ENCODE data around the gene SOCS1. TPM values are rescaled to one million over a fixed set of nuclear protein-coding genes. Genes with fewer than 3 reads are reported as not detected.
A peak's percentile ranks its signal among the peaks of the same experiment; 100 is the strongest.

The SOCS1 gene
- total and polyA plus RNA-seq, 9 of the 15 experiments (the other 6 are each of a cell fraction or from before 2014, with no cell fraction given) = 0.04 to 7.5 (median 2.3) TPM

GRCh38 chr16:11205065-11205699, 50.8 kb downstream of the SOCS1 start (continued):
- TF ChIP-seq ZBTB33 (CRISPR knock-in tag; IDR thresholded peaks at IDR 0.05) (peak; percentile 96), FOXJ3 (CRISPR knock-in tag; IDR thresholded peaks at IDR 0.05) (no peak)

GRCh38 chr16:11204513-11205047, 51.4 kb downstream of the SOCS1 start:
- in situ Hi-C loops (cut with MboI) = no loop called here
- H3K9ac ChIP-seq (ENCODE audit: insufficient read depth in 1 of 2, low read depth in 2 of 2, low read length in 2 of 2) = no peak overlapping the region
- WGBS (ENCODE audit: insufficient coverage, low coverage, missing lambda C conversion rate) = 20% methylated on average over 4 of the region's 4 CpGs
- ATAC-seq = no peak
- FAIRE-seq = no peak
- TF ChIP-seq BRF2 (IDR thresholded peaks at IDR 0.05; ENCODE audit: borderline replicate concordance, insufficient read depth, insufficient read length) (no peak), ZFP36 (IDR thresholded peaks at IDR 0.05; ENCODE audit: low read depth, low read length, partially characterized antibody) (peak; percentile 89)
- H3K4me1 ChIP-seq (replicated peaks in 1 of 2; ENCODE audit: control insufficient read depth in 2 of 2, insufficient read depth in 2 of 2, low read length in 2 of 2) = peaks cover 29 to 43% of the 10 kb centered on the region in 2 experiments
- BruUV-seq (replicated peaks) = no TSS peak
- no peak overlapping the region for H3K4me2 ChIP-seq (ENCODE audit: insufficient read depth, low read length)
- no peaks in the 10 kb centered on the region for H4K20me1 ChIP-seq (replicated peaks; ENCODE audit: control insufficient read depth, insufficient read depth, low read length)
- intact Hi-C loops (cut with micrococcal nuclease) = loop anchor here (5.0 to 10.0 kb wide), 2 partner anchors 50 to 77 kb away; partner anchors contain the start of gene SOCS1
- H3K27me3 ChIP-seq (ENCODE audit: control insufficient read depth in 2 of 2, insufficient read depth in 2 of 2, low read length in 2 of 2) = no peaks in the 10 kb centered on the region
- CTCF ChIA-PET (ENCODE audit: low intra/inter-chr PET ratio) = no interaction called here
- peaks cover 13% of the 10 kb centered on the region for H3K9me3 ChIP-seq (replicated peaks; ENCODE audit: control insufficient read depth, insufficient read depth, low read depth, low read length)
- H2AFZ ChIP-seq (ENCODE audit: low read depth, low read length) = no peak overlapping the region
- H3K36me3 ChIP-seq (ENCODE audit: control insufficient read depth, insufficient read depth, low read length) = no peaks in the 10 kb centered on the region
- DNase-seq (ENCODE audit: extremely low read depth in 1 of 4, low spot score in 3 of 4) = peak in 2 of 4 experiments; percentile 32 to 34
- no peaks in the 10 kb centered on the region for H3K9me1 ChIP-seq (ENCODE audit: control insufficient read depth, insufficient read depth, low read length)
- no peaks in the 10 kb centered on the region for H3K79me2 ChIP-seq (ENCODE audit: control insufficient read depth, insufficient read depth, low read length)
- H3K27ac ChIP-seq (ENCODE audit: extremely low read depth, low read depth, low read length) = no peak overlapping the region
- H3K4me3 ChIP-seq = no peak overlapping the region
- POLR2A ChIA-PET = interaction anchor here (1.0 to 1.1 kb wide), 2 partner anchors 13 to 143 kb away, joined by 3 to 9 read pairs; no protein-coding TSS in a partner anchor

Small RNA genes within 50 kb of the gene (small RNA-seq; reads per million reads assigned to genes)
- not detected for gene RF00554

Other genes starting within 250 kb of the SOCS1 start
- gene TNP2, start 13.1 kb upstream of the SOCS1 start, total RNA-seq (2014; rRNA removed) = not detected in 2 replicates
- gene TNP2, start 13.1 kb upstream of the SOCS1 start, total RNA-seq (2014; rRNA removed; fragmentation: Illumina TruSeq; extraction: Trizol) = not detected in 2 replicates
- gene TNP2, start 13.1 kb upstream of the SOCS1 start, total RNA-seq (2015; rRNA removed; fragmentation: Illumina TruSeq; extraction: Trizol) = not detected in 2 replicates
- not detected in 2 replicates for gene TNP2, start 13.1 kb upstream of the SOCS1 start, total RNA-seq (2021)
- not detected in 2 replicates for gene TNP2, start 13.1 kb upstream of the SOCS1 start, polyA plus RNA-seq (2011; rRNA removed)
- not detected in 2 replicates for gene TNP2, start 13.1 kb upstream of the SOCS1 start, polyA plus RNA-seq (2014; fragmentation: Illumina TruSeq; extraction: Trizol)
- not detected for gene TNP2, start 13.1 kb upstream of the SOCS1 start, polyA plus RNA-seq (2014; fragmentation: Nextera tagmentation; extraction: Ambion mirVana)
- not detected in 2 replicates for gene TNP2, start 13.1 kb upstream of the SOCS1 start, polyA plus RNA-seq (2014; rRNA removed)
- not detected in 2 replicates for gene PRM3, start 17.4 kb upstream of the SOCS1 start, total RNA-seq (2014; rRNA removed)
- gene PRM3, start 17.4 kb upstream of the SOCS1 start, total RNA-seq (2014; rRNA removed; fragmentation: Illumina TruSeq; extraction: Trizol) = not detected in 2 replicates
- not detected in 2 replicates for gene PRM3, start 17.4 kb upstream of the SOCS1 start, total RNA-seq (2015; rRNA removed; fragmentation: Illumina TruSeq; extraction: Trizol)
- gene PRM3, start 17.4 kb upstream of the SOCS1 start, total RNA-seq (2021) = not detected in 2 replicates
- not detected in 2 replicates for gene PRM3, start 17.4 kb upstream of the SOCS1 start, polyA plus RNA-seq (2011; rRNA removed)
- not detected in 2 replicates for gene PRM3, start 17.4 kb upstream of the SOCS1 start, polyA plus RNA-seq (2014; fragmentation: Illumina TruSeq; extraction: Trizol)
- gene PRM3, start 17.4 kb upstream of the SOCS1 start, polyA plus RNA-seq (2014; fragmentation: Nextera tagmentation; extraction: Ambion mirVana) = not detected
- gene PRM3, start 17.4 kb upstream of the SOCS1 start, polyA plus RNA-seq (2014; rRNA removed) = not detected in 2 replicates
- not detected in 2 replicates for gene PRM2, start 20.3 kb upstream of the SOCS1 start, total RNA-seq (2014; rRNA removed)
- gene PRM2, start 20.3 kb upstream of the SOCS1 start, total RNA-seq (2014; rRNA removed; fragmentation: Illumina TruSeq; extraction: Trizol) = not detected in 2 replicates
- not detected in 2 replicates for gene PRM2, start 20.3 kb upstream of the SOCS1 start, total RNA-seq (2015; rRNA removed; fragmentation: Illumina TruSeq; extraction: Trizol)
- not detected in 2 replicates for gene PRM2, start 20.3 kb upstream of the SOCS1 start, total RNA-seq (2021)
- not detected in 2 replicates for gene PRM2, start 20.3 kb upstream of the SOCS1 start, polyA plus RNA-seq (2011; rRNA removed)
- not detected in 2 replicates for gene PRM2, start 20.3 kb upstream of the SOCS1 start, polyA plus RNA-seq (2014; fragmentation: Illumina TruSeq; extraction: Trizol)
- gene PRM2, start 20.3 kb upstream of the SOCS1 start, polyA plus RNA-seq (2014; fragmentation: Nextera tagmentation; extraction: Ambion mirVana) = not detected
- gene PRM2, start 20.3 kb upstream of the SOCS1 start, polyA plus RNA-seq (2014; rRNA removed) = not detected in 2 replicates
- gene PRM1, start 25.1 kb upstream of the SOCS1 start, total RNA-seq (2014; rRNA removed) = not detected in 2 replicates
- not detected in 2 replicates for gene PRM1, start 25.1 kb upstream of the SOCS1 start, total RNA-seq (2014; rRNA removed; fragmentation: Illumina TruSeq; extraction: Trizol)
- gene PRM1, start 25.1 kb upstream of the SOCS1 start, total RNA-seq (2015; rRNA removed; fragmentation: Illumina TruSeq; extraction: Trizol) = not detected in 2 replicates
- not detected in 2 replicates for gene PRM1, start 25.1 kb upstream of the SOCS1 start, total RNA-seq (2021)
- not detected in 2 replicates for gene PRM1, start 25.1 kb upstream of the SOCS1 start, polyA plus RNA-seq (2011; rRNA removed)
- gene PRM1, start 25.1 kb upstream of the SOCS1 start, polyA plus RNA-seq (2014; fragmentation: Illumina TruSeq; extraction: Trizol) = not detected in 2 replicates
- not detected for gene PRM1, start 25.1 kb upstream of the SOCS1 start, polyA plus RNA-seq (2014; fragmentation: Nextera tagmentation; extraction: Ambion mirVana)
- gene PRM1, start 25.1 kb upstream of the SOCS1 start, polyA plus RNA-seq (2014; rRNA removed) = not detected in 2 replicates
- 23.2 and 35.2 TPM in 2 replicates for gene RMI2, start 89.3 kb upstream of the SOCS1 start, total RNA-seq (2014; rRNA removed)
- 32.6 and 39.9 TPM in 2 replicates for gene RMI2, start 89.3 kb upstream of the SOCS1 start, total RNA-seq (2014; rRNA removed; fragmentation: Illumina TruSeq; extraction: Trizol)
- 16.1 and 16.4 TPM in 2 replicates for gene RMI2, start 89.3 kb upstream of the SOCS1 start, total RNA-seq (2015; rRNA removed; fragmentation: Illumina TruSeq; extraction: Trizol)
- 33.7 and 38.8 TPM in 2 replicates for gene RMI2, start 89.3 kb upstream of the SOCS1 start, total RNA-seq (2021)
- gene RMI2, start 89.3 kb upstream of the SOCS1 start, polyA plus RNA-seq (2011; rRNA removed) = 27.4 and 35.0 TPM in 2 replicates
- 43.4 and 48.8 TPM in 2 replicates for gene RMI2, start 89.3 kb upstream of the SOCS1 start, polyA plus RNA-seq (2014; fragmentation: Illumina TruSeq; extraction: Trizol)
- gene RMI2, start 89.3 kb upstream of the SOCS1 start, polyA plus RNA-seq (2014; fragmentation: Nextera tagmentation; extraction: Ambion mirVana) = 10 to 100 TPM in 1 of 2 experiments, 1 to 10 TPM in 1; 8.0 to 10.3 TPM
- gene RMI2, start 89.3 kb upstream of the SOCS1 start, polyA plus RNA-seq (2014; rRNA removed) = 32.5 and 36.9 TPM in 2 replicates

Measured in K562 (cell line).